ENCODE measurements around the gene GBP2. TPM values are rescaled to one million over a fixed set of nuclear protein-coding genes. Genes with fewer than 3 reads are reported as not detected.
"Not testable (repeated sequence)": the region's sequence is repeated elsewhere in the genome, so short reads cannot be mapped to it uniquely, and the experiment has no call there.

The GBP2 gene
- total RNA-seq, 1 experiment from 2014 or later: 29.7 TPM

- CTCF ChIA-PET: no interaction called here
- no peak for DNase-seq
- Mint-ChIP-seq H3K27ac (ENCODE audit: unreplicated experiment) (no peak overlapping the region), H3K36me3 (ENCODE audit: insufficient read depth, unreplicated experiment) (peaks cover 2% of the 10 kb centered on the region), H3K9me3 (ENCODE audit: low read depth, unreplicated experiment) (peaks cover 4% of the 10 kb centered on the region), H3K4me1 (ENCODE audit: low read depth, unreplicated experiment) (peaks cover 10% of the 10 kb centered on the region), H3K27me3 (ENCODE audit: unreplicated experiment) (no peaks in the 10 kb centered on the region), H3K4me3 (ENCODE audit: low read depth, unreplicated experiment) (no peak overlapping the region)
- no TSS peak for BruUV-seq (replicated peaks)
- no peak for TF ChIP-seq CTCF (IDR thresholded peaks at IDR 0.05; ENCODE audit: unreplicated experiment)
- intact Hi-C loops (cut with micrococcal nuclease; ENCODE audit: unreplicated experiment): loop anchor here (2.0 kb wide), 1 partner anchor 53 kb away; no protein-coding TSS in a partner anchor
Measured at GRCh38 chr1:89133747-89134146, 7.8 kb upstream of the GBP2 start.

GRCh38 chr1:89130716-89131115 lies 4.8 kb upstream of the GBP2 start:
- BruUV-seq (replicated peaks): no TSS peak
- CTCF ChIA-PET: no interaction called here
- no peak overlapping the region for H3K27ac Mint-ChIP-seq (ENCODE audit: unreplicated experiment)

GRCh38 chr1:89129911-89130310 lies 4.0 kb upstream of the GBP2 start:
- TF ChIP-seq CTCF (IDR thresholded peaks at IDR 0.05; ENCODE audit: unreplicated experiment): no peak
- no TSS peak for BruUV-seq (replicated peaks)
- Mint-ChIP-seq H3K27me3 (ENCODE audit: unreplicated experiment) (no peaks in the 10 kb centered on the region), H3K36me3 (ENCODE audit: insufficient read depth, unreplicated experiment) (peaks cover 16% of the 10 kb centered on the region), H3K4me3 (ENCODE audit: low read depth, unreplicated experiment) (no peak overlapping the region), H3K9me3 (ENCODE audit: low read depth, unreplicated experiment) (peaks cover 4% of the 10 kb centered on the region), H3K4me1 (ENCODE audit: low read depth, unreplicated experiment) (peaks cover 15% of the 10 kb centered on the region), H3K27ac (ENCODE audit: unreplicated experiment) (no peak overlapping the region)
- no peak for DNase-seq
- intact Hi-C loops (cut with micrococcal nuclease; ENCODE audit: unreplicated experiment): no loop called here
- CTCF ChIA-PET: no interaction called here

More at GRCh38 chr1:89130716-89131115, 4.8 kb upstream of the GBP2 start:
- peaks cover 10% of the 10 kb centered on the region for H3K36me3 Mint-ChIP-seq (ENCODE audit: insufficient read depth, unreplicated experiment)
- peaks cover 10% of the 10 kb centered on the region for H3K4me1 Mint-ChIP-seq (ENCODE audit: low read depth, unreplicated experiment)
- no peaks in the 10 kb centered on the region for H3K27me3 Mint-ChIP-seq (ENCODE audit: unreplicated experiment)
- no peak overlapping the region for H3K4me3 Mint-ChIP-seq (ENCODE audit: low read depth, unreplicated experiment)
- no peak for DNase-seq
- TF ChIP-seq CTCF (IDR thresholded peaks at IDR 0.05; ENCODE audit: unreplicated experiment): no peak
- intact Hi-C loops (cut with micrococcal nuclease; ENCODE audit: unreplicated experiment): no loop called here
- peaks cover 4% of the 10 kb centered on the region for H3K9me3 Mint-ChIP-seq (ENCODE audit: low read depth, unreplicated experiment)

- CTCF ChIA-PET: not testable (repeated sequence)
Measured at GRCh38 chr1:89128003-89128458, 2.1 kb upstream of the GBP2 start.

GRCh38 chr1:89126602-89127565 lies 970 bp upstream of the GBP2 start:
- Mint-ChIP-seq H3K27ac (ENCODE audit: unreplicated experiment) (peak overlapping the region; percentile 82), H3K36me3 (ENCODE audit: insufficient read depth, unreplicated experiment) (peaks cover 16% of the 10 kb centered on the region), H3K4me1 (ENCODE audit: low read depth, unreplicated experiment) (peaks cover 22% of the 10 kb centered on the region)
- H3K9me3 Mint-ChIP-seq (ENCODE audit: low read depth, unreplicated experiment); BruUV-seq (replicated peaks); intact Hi-C loops (cut with micrococcal nuclease; ENCODE audit: unreplicated experiment); DNase-seq; H3K27me3 Mint-ChIP-seq (ENCODE audit: unreplicated experiment); H3K4me3 Mint-ChIP-seq (ENCODE audit: low read depth, unreplicated experiment): not testable (repeated sequence)
- CTCF ChIA-PET: interaction anchor here (0.6 to 1.2 kb wide), 2 partner anchors 18 to 61 kb away, joined by 3 read pairs; partner anchors contain the start of gene GBP1

More at GRCh38 chr1:89128003-89128458, 2.1 kb upstream of the GBP2 start:
- H3K27ac Mint-ChIP-seq (ENCODE audit: unreplicated experiment); H3K27me3 Mint-ChIP-seq (ENCODE audit: unreplicated experiment); DNase-seq; BruUV-seq (replicated peaks); H3K9me3 Mint-ChIP-seq (ENCODE audit: low read depth, unreplicated experiment); intact Hi-C loops (cut with micrococcal nuclease; ENCODE audit: unreplicated experiment): not testable (repeated sequence)
- Mint-ChIP-seq H3K4me1 (ENCODE audit: low read depth, unreplicated experiment) (peaks cover 22% of the 10 kb centered on the region), H3K4me3 (ENCODE audit: low read depth, unreplicated experiment) (peak overlapping the region; percentile 51), H3K36me3 (ENCODE audit: insufficient read depth, unreplicated experiment) (peaks cover 16% of the 10 kb centered on the region)

Data from Calu3 (cell line).